GM12875 (cell line): ENCODE measurements around the gene IFNA6.

Source experiments
- H3K4me3 ChIP-seq: one replicate; pipeline ENCODE4 v1.5.1; 2011; ENCODE audit warnings: low read depth, low read length, control low read depth
- CTCF ChIP-seq: IDR thresholded peaks from 2 replicates; pipeline ENCODE4 v1.5.1; 2011; ENCODE audit warnings: low read depth, mild to moderate bottlenecking, control low read depth, inconsistent platforms, low read length, moderate library complexity, borderline replicate concordance; ENCODE audit not compliant: insufficient read depth

The IFNA6 gene

GRCh38 chr9:21348430-21348970 is 2.2 kb downstream of the IFNA6 start:
- TF ChIP-seq CTCF, result no peak
- H3K4me3 ChIP-seq, result no peak overlapping the region

GRCh38 chr9:21340735-21341134 is 10.0 kb downstream of the IFNA6 start:
- no peak for TF ChIP-seq CTCF

GRCh38 chr9:21336457-21336856 is 14.2 kb downstream of the IFNA6 start:
- no peak overlapping the region for H3K4me3 ChIP-seq
- TF ChIP-seq CTCF, result peak; percentile 2; the same call in 1 of the 2 replicates

More at GRCh38 chr9:21340735-21341134, 10.0 kb downstream of the IFNA6 start:
- no peak overlapping the region for H3K4me3 ChIP-seq

GRCh38 chr9:21334701-21335632 is 15.7 kb downstream of the IFNA6 start, which contains the start of gene KLHL9:
Gene KLHL9, minus strand, starts transcription at chr9:21335404. Its CDS starts 545 bp downstream, at chr9:21334859.
- no peak for TF ChIP-seq CTCF
- peak within 1 kb of the TSS; percentile 88 for H3K4me3 ChIP-seq

- no peak for TF ChIP-seq CTCF
- no peak overlapping the region for H3K4me3 ChIP-seq
Measured at GRCh38 chr9:21333226-21333625, 17.5 kb downstream of the IFNA6 start.

GRCh38 chr9:21331676-21332402 is 18.8 kb downstream of the IFNA6 start:
- TF ChIP-seq CTCF, result no peak
- H3K4me3 ChIP-seq, result no peak overlapping the region
